ENCODE results near the gene TBC1D16.
"Not testable (repeated sequence)": the region's sequence is repeated elsewhere in the genome, so short reads cannot be mapped to it uniquely, and the experiment has no call there.

The TBC1D16 gene

GRCh38 chr17:79969906-79970305, 65.8 kb downstream of the TBC1D16 start:
- DNase-seq = no peak

- no peak for DNase-seq
These were observed 67.6 kb downstream of the TBC1D16 start for GRCh38 chr17:79968116-79968515.

- no peak for DNase-seq
These were observed 69.0 kb downstream of the TBC1D16 start for GRCh38 chr17:79966681-79967080.

- no peak for DNase-seq
These were observed 69.9 kb downstream of the TBC1D16 start for GRCh38 chr17:79965806-79966205.

- not testable (repeated sequence) for DNase-seq
These were observed 73.2 kb downstream of the TBC1D16 start for GRCh38 chr17:79962467-79962866.

GRCh38 chr17:79961567-79961966, 74.1 kb downstream of the TBC1D16 start:
- not testable (repeated sequence) for DNase-seq

GRCh38 chr17:79960788-79961522, 74.7 kb downstream of the TBC1D16 start:
- no peak for DNase-seq

- no peak for DNase-seq
These were observed 76.6 kb downstream of the TBC1D16 start for GRCh38 chr17:79959042-79959441.

- DNase-seq = no peak
These were observed 78.8 kb downstream of the TBC1D16 start for GRCh38 chr17:79956853-79957252.

GRCh38 chr17:79956441-79956735, 79.3 kb downstream of the TBC1D16 start:
- DNase-seq = not testable (repeated sequence)

- no peak for DNase-seq
These were observed 79.8 kb downstream of the TBC1D16 start for GRCh38 chr17:79955691-79956440.

- DNase-seq = no peak
These were observed 80.5 kb downstream of the TBC1D16 start for GRCh38 chr17:79955167-79955549.

GRCh38 chr17:79954281-79955166, 81.1 kb downstream of the TBC1D16 start:
- no peak for DNase-seq

- DNase-seq = no peak
These were observed 82.3 kb downstream of the TBC1D16 start for GRCh38 chr17:79953335-79953734.

- DNase-seq = no peak
These were observed 82.8 kb downstream of the TBC1D16 start for GRCh38 chr17:79952901-79953300.

GRCh38 chr17:79952265-79952877, 83.3 kb downstream of the TBC1D16 start:
- no peak for DNase-seq

- DNase-seq = no peak
These were observed 84.1 kb downstream of the TBC1D16 start for GRCh38 chr17:79951361-79952264.

GRCh38 chr17:79950751-79951150, 84.9 kb downstream of the TBC1D16 start:
- DNase-seq = no peak

GRCh38 chr17:79950306-79950705, 85.4 kb downstream of the TBC1D16 start:
- no peak for DNase-seq

- no peak for DNase-seq
These were observed 85.9 kb downstream of the TBC1D16 start for GRCh38 chr17:79949656-79950209.

- no peak for DNase-seq
These were observed 86.6 kb downstream of the TBC1D16 start for GRCh38 chr17:79948945-79949655.

Measured in suppressor macrophage treated with lipopolysaccharide for 4 hours (primary cell).